Neural cell (in vitro differentiated cells): ENCODE results near the gene NKAIN2. TPM values are rescaled to one million over a fixed set of nuclear protein-coding genes. Genes with fewer than 3 reads are reported as not detected.

Experiments used
- H2AFZ ChIP-seq: fragments of 200-600, 300-800 bp; sonication (generic), shearing (Covaris generic); 2 replicates; pipeline ENCODE4 v1.6.0; 2014; ENCODE audit warnings: low read depth, mild to moderate bottlenecking, antibody characterized with exemption, low read length, moderate library complexity
- H3F3A ChIP-seq: fragments of 200-600 bp; shearing (Covaris generic); 2 replicates; pipeline ENCODE4 v1.6.1; 2016; ENCODE audit warnings: mild to moderate bottlenecking, moderate library complexity, mixed read lengths, antibody characterized with exemption, low read length; ENCODE audit not compliant: insufficient read depth, poor library complexity, severe bottlenecking
- H3K27ac ChIP-seq: fragments of 200-600, 300-800 bp; sonication (generic), shearing (Covaris generic); 2 replicates; pipeline ENCODE4 v1.5.1; 2014; ENCODE audit warnings: mild to moderate bottlenecking, low read length, moderate library complexity
- H3K27me3 ChIP-seq: fragments of 300-800, 200-600 bp; sonication (generic), shearing (Covaris generic); 2 replicates; pipeline ENCODE4 v1.6.0; 2014; ENCODE audit warnings: mild to moderate bottlenecking, low read depth, low read length, moderate library complexity; ENCODE audit not compliant: insufficient read depth
- H3K36me3 ChIP-seq: fragments of 300-800, 200-600 bp; sonication (generic), shearing (Covaris generic); 2 replicates; pipeline ENCODE4 v1.5.1; 2014; ENCODE audit warnings: mild to moderate bottlenecking, antibody characterized with exemption, low read length, moderate library complexity; ENCODE audit not compliant: insufficient read depth
- H3K4me2 ChIP-seq: fragments of 300-800, 200-600 bp; sonication (generic), shearing (Covaris generic); 2 replicates; pipeline ENCODE4 v1.6.0; 2014; ENCODE audit warnings: mild to moderate bottlenecking, low read length
- H3K4me3 ChIP-seq: fragments of 300-800, 200-600 bp; sonication (generic), shearing (Covaris generic); 2 replicates; pipeline ENCODE4 v1.5.1; 2014; ENCODE audit warnings: mild to moderate bottlenecking, low read length, moderate library complexity
- H3K79me2 ChIP-seq: fragments of 200-600 bp; shearing (Covaris generic); replicated peaks from 2 replicates; pipeline ENCODE4 v1.6.0; 2014; ENCODE audit warnings: mild to moderate bottlenecking, low read length, moderate library complexity; ENCODE audit not compliant: insufficient read depth
- H3K9ac ChIP-seq: fragments of 300-800, 200-600 bp; sonication (generic), shearing (Covaris generic); 2 replicates; pipeline ENCODE4 v1.6.1; 2016; ENCODE audit warnings: mild to moderate bottlenecking, low read length, mixed read lengths
- H3K9me2 ChIP-seq: fragments of 200-600 bp; shearing (Covaris generic); 2 replicates; pipeline ENCODE4 v1.6.1; 2016; ENCODE audit warnings: mild to moderate bottlenecking, low read length, mixed read lengths; ENCODE audit not compliant: insufficient read depth
- H3K9me3 ChIP-seq: fragments of 200-600, 300-800 bp; sonication (generic), shearing (Covaris generic); 2 replicates; pipeline ENCODE4 v1.6.1; 2016; ENCODE audit warnings: mild to moderate bottlenecking, mixed run types, low read length, moderate library complexity, mixed read lengths
- H4K20me1 ChIP-seq: fragments of 200-600 bp; shearing (Covaris generic); 2 replicates; pipeline ENCODE4 v1.6.1; 2016; ENCODE audit warnings: mild to moderate bottlenecking, mixed run types; ENCODE audit not compliant: insufficient read depth
- EP300 ChIP-seq: fragments of 450-650 bp; conservative IDR thresholded peaks from 2 replicates; pipeline ENCODE4 v1.6.1; 2014; ENCODE audit warnings: antibody characterized with exemption, mild to moderate bottlenecking, moderate library complexity; ENCODE audit not compliant: poor library complexity, severe bottlenecking
- EZH2 ChIP-seq: fragments of 200-600, 300-800 bp; shearing (Covaris generic), sonication (generic); IDR thresholded peaks from 2 replicates; pipeline ENCODE4 v1.6.1; 2014; ENCODE audit warnings: antibody characterized with exemption, low read length, borderline replicate concordance, mild to moderate bottlenecking; ENCODE audit not compliant: insufficient read depth, poor library complexity, severe bottlenecking
- MXI1 ChIP-seq: fragments of 450-650 bp; conservative IDR thresholded peaks from 2 replicates; pipeline ENCODE4 v1.6.1; 2014; ENCODE audit warnings: antibody characterized with exemption, mild to moderate bottlenecking; ENCODE audit not compliant: poor library complexity, severe bottlenecking
- POLR2AphosphoS5 ChIP-seq: IDR thresholded peaks from 2 replicates; pipeline ENCODE4 v1.6.1; 2012
- RAD21 ChIP-seq: fragments of 450-650 bp; conservative IDR thresholded peaks from 2 replicates; pipeline ENCODE4 v1.6.1; 2014; ENCODE audit warnings: antibody characterized with exemption, mild to moderate bottlenecking, moderate library complexity
- SMC3 ChIP-seq: fragments of 450-650 bp; conservative IDR thresholded peaks from 2 replicates; pipeline ENCODE4 v1.6.1; 2014; ENCODE audit warnings: antibody characterized with exemption, mild to moderate bottlenecking, moderate library complexity; ENCODE audit not compliant: poor library complexity
- TAF1 ChIP-seq: IDR thresholded peaks from 2 replicates; pipeline ENCODE4 v1.6.1; 2012; ENCODE audit warnings: low read depth
- polyA plus RNA-seq: library from polyadenylated mRNA; depleted of rRNA; stranded (reverse); fragments of >200 nt; gene quantifications from 2 replicates; pipeline ENCODE4 v1.2.3, GENCODE V29; 2014
- TF ChIP-seq, protein P1 (sequence below): IDR thresholded peaks from 2 replicates; pipeline ENCODE4 v1.6.1; 2012; ENCODE audit warnings: borderline replicate concordance
- TF ChIP-seq, protein P2 (sequence below): fragments of 450-650 bp; IDR thresholded peaks from 2 replicates; pipeline ENCODE4 v1.5.1; 2014; ENCODE audit warnings: antibody characterized with exemption, mild to moderate bottlenecking, moderate library complexity; ENCODE audit not compliant: poor library complexity, severe bottlenecking

Gene NKAIN2
- polyA plus RNA-seq, 1 donor from 2014 or later: 23.2 TPM

- no peak for TF ChIP-seq SMC3
- TF ChIP-seq TAF1: no peak
- TF ChIP-seq EP300: no peak
- TF ChIP-seq, protein P1, sequence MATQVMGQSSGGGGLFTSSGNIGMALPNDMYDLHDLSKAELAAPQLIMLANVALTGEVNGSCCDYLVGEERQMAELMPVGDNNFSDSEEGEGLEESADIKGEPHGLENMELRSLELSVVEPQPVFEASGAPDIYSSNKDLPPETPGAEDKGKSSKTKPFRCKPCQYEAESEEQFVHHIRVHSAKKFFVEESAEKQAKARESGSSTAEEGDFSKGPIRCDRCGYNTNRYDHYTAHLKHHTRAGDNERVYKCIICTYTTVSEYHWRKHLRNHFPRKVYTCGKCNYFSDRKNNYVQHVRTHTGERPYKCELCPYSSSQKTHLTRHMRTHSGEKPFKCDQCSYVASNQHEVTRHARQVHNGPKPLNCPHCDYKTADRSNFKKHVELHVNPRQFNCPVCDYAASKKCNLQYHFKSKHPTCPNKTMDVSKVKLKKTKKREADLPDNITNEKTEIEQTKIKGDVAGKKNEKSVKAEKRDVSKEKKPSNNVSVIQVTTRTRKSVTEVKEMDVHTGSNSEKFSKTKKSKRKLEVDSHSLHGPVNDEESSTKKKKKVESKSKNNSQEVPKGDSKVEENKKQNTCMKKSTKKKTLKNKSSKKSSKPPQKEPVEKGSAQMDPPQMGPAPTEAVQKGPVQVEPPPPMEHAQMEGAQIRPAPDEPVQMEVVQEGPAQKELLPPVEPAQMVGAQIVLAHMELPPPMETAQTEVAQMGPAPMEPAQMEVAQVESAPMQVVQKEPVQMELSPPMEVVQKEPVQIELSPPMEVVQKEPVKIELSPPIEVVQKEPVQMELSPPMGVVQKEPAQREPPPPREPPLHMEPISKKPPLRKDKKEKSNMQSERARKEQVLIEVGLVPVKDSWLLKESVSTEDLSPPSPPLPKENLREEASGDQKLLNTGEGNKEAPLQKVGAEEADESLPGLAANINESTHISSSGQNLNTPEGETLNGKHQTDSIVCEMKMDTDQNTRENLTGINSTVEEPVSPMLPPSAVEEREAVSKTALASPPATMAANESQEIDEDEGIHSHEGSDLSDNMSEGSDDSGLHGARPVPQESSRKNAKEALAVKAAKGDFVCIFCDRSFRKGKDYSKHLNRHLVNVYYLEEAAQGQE: no peak
- no peak for TF ChIP-seq MXI1
- TF ChIP-seq, protein P2, sequence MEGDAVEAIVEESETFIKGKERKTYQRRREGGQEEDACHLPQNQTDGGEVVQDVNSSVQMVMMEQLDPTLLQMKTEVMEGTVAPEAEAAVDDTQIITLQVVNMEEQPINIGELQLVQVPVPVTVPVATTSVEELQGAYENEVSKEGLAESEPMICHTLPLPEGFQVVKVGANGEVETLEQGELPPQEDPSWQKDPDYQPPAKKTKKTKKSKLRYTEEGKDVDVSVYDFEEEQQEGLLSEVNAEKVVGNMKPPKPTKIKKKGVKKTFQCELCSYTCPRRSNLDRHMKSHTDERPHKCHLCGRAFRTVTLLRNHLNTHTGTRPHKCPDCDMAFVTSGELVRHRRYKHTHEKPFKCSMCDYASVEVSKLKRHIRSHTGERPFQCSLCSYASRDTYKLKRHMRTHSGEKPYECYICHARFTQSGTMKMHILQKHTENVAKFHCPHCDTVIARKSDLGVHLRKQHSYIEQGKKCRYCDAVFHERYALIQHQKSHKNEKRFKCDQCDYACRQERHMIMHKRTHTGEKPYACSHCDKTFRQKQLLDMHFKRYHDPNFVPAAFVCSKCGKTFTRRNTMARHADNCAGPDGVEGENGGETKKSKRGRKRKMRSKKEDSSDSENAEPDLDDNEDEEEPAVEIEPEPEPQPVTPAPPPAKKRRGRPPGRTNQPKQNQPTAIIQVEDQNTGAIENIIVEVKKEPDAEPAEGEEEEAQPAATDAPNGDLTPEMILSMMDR: no peak
- TF ChIP-seq RAD21: no peak
- Histone ChIP-seq H3K4me2 (no peak overlapping the region), H3K4me3 (no peak overlapping the region), H3K27ac (peak overlapping the region; percentile 50), H4K20me1 (no peaks in the 10 kb centered on the region), H3K9me2 (no peaks in the 10 kb centered on the region), H3K79me2 (no peaks in the 10 kb centered on the region), H3K9me3 (no peaks in the 10 kb centered on the region), H2AFZ (no peak overlapping the region), H3K9ac (no peak overlapping the region), H3F3A (no peaks in the 10 kb centered on the region), H3K36me3 (no peaks in the 10 kb centered on the region), H3K27me3 (no peaks in the 10 kb centered on the region)
These were observed 629.0 kb downstream of the NKAIN2 start for GRCh38 chr6:124432620-124433019.

DNA sequence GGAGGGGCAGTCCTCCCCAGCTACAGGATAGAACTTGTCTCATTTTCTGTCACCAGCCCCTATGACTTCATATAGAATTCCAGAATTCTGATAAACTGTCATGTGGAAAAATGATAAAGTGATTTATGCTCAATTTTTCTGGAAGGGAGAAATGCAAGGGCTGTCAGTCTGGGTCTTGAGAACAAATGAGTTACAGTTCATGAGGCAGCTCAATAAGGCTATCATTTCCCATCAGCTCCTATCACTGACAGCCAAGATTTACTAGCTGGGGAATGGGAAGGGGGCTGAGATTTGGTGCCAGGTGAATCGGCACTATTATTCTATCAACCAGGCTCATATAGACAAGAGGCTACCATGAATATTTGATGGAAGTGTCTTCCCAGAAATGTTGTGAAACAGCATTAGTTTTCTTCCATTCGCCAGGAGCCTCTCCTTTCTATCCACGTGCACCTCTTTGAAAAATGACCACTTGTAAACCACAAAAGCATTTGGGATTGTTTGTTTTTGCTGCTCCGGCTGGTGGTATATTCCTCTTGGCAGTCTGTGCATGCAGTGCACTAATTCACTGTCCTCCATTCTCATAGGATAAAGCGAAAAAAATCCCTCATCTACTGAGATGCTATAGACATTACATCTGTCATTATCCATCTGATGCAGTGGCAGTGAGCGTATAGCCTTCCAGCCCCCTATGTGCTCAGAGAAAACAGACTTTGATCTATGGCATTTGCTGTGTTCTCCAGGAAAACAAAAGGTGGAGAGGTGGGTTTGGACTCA, 629.9 kb downstream of the NKAIN2 start:
- H3K27ac ChIP-seq: peak overlapping the region; percentile 50
- H3K9me2 ChIP-seq: no peaks in the 10 kb centered on the region
- H4K20me1 ChIP-seq: no peaks in the 10 kb centered on the region
- H3F3A ChIP-seq: no peaks in the 10 kb centered on the region
- no peaks in the 10 kb centered on the region for H3K36me3 ChIP-seq
- H3K79me2 ChIP-seq: no peaks in the 10 kb centered on the region
- peak; percentile 51 for TF ChIP-seq EP300
- TF ChIP-seq SMC3: no peak
- no peak for TF ChIP-seq POLR2AphosphoS5
- no peak for TF ChIP-seq RAD21
- no peak for TF ChIP-seq TAF1
- TF ChIP-seq, protein P2: no peak
- no peak for TF ChIP-seq EZH2
- TF ChIP-seq, protein P1: peak; percentile 84
- no peak for TF ChIP-seq MXI1
- H3K9me3 ChIP-seq: no peaks in the 10 kb centered on the region
- H3K4me3 ChIP-seq: no peak overlapping the region
- no peak overlapping the region for H3K9ac ChIP-seq
- H3K27me3 ChIP-seq: no peaks in the 10 kb centered on the region
- H2AFZ ChIP-seq: peak overlapping the region; percentile 25
- H3K4me2 ChIP-seq: no peak overlapping the region
